Measurements from ENCODE around the gene URGCP.

GRCh38 chr7:43865277-43865676 is 41.1 kb downstream of the URGCP start:
- no peak for TF ChIP-seq CTCF (IDR thresholded peaks at IDR 0.05)
- no peak for TF ChIP-seq POLR2A (IDR thresholded peaks at IDR 0.05)
